Femur (tissue), 1 donor: ENCODE data around the gene NDUFC2.

Source experiments
- DNase-seq: peaks from one replicate; pipeline ENCODE4 v3.0.0-alpha.2; 2017

Gene NDUFC2

GRCh38 chr11:78025378-78025777, 54.3 kb downstream of the NDUFC2 start:
- DNase-seq: no peak

GRCh38 chr11:78023426-78023825, 56.2 kb downstream of the NDUFC2 start:
- no peak for DNase-seq

GRCh38 chr11:78022397-78023396, 57.0 kb downstream of the NDUFC2 start, which contains the start of gene KCTD14:
KCTD14 (minus strand) TSS chr11:78023276; CDS start chr11:78023249, 27 bp downstream.
- DNase-seq: peak; percentile 67

- no peak for DNase-seq
Measured at GRCh38 chr11:78021611-78022010, 58.1 kb downstream of the NDUFC2 start.

- DNase-seq: no peak
Measured at GRCh38 chr11:78020246-78020645, 59.4 kb downstream of the NDUFC2 start.

- no peak for DNase-seq
Measured at GRCh38 chr11:78019808-78020207, 59.9 kb downstream of the NDUFC2 start.
